Transverse colon (tissue), 4 donors: ENCODE measurements around the gene C16orf96.

Experiments
- CTCF ChIP-seq, 5 experiments: fragments of 200-600 bp in 3 of 5; fragments of 450-650 bp in 2 of 5; sonication (generic) in 3 of 5; IDR thresholded peaks; 1 replicate in 2 of 5; 2 replicates in 3 of 5; pipeline ENCODE4 v1.5.1; 2016 to 2017; ENCODE audit warnings: antibody characterized with exemption in 5 of 5, inconsistent platforms in 3 of 5, mild to moderate bottlenecking in 2 of 5, moderate library complexity in 1 of 5
- EP300 ChIP-seq: sonication (generic); formaldehyde crosslinking; IDR thresholded peaks from one replicate; pipeline ENCODE4 v1.6.1; 2017; ENCODE audit warnings: antibody characterized with exemption, low read depth
- POLR2A ChIP-seq: fragments of 450-650 bp; IDR thresholded peaks from one replicate; pipeline ENCODE4 v1.6.1; 2016; ENCODE audit warnings: antibody characterized with exemption, mild to moderate bottlenecking, moderate library complexity
- POLR2AphosphoS5 ChIP-seq, 3 donors: sonication (generic); formaldehyde crosslinking; IDR thresholded peaks; one replicate each; pipeline ENCODE4 v1.6.1; 2016; ENCODE audit warnings: antibody characterized with exemption in 3 of 3

DNA sequence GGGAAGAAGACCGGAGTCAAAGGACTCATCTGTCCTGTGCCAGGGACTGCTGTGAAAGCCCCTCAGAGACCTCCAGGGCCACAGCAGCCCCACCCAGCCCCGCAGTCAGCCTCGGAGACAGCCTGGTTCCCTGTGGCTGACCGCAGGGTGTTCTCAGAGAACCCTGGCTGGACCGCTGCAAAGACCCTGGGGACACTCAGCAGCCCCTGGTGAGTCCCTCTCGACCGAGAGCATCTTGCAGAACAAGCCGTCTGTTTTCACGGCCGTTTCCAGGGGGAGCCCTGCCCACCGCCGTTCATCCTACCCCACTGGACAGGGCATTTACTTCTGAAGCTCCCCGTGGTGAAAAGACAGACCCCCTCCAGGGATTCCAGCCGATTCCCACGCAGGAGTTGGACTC, 48.3 kb downstream of the C16orf96 start:
- no peak for TF ChIP-seq CTCF (IDR thresholded peaks at IDR 0.05)
- no peak for TF ChIP-seq POLR2A
- TF ChIP-seq POLR2AphosphoS5 (IDR thresholded peaks at IDR 0.05) = no peak
- TF ChIP-seq EP300 = no peak
